Natural killer cell (primary cell): ENCODE measurements around the gene MCTP2. TPM values are rescaled to one million over a fixed set of nuclear protein-coding genes. Genes with fewer than 3 reads are reported as not detected.

ENCODE experiments used
- ATAC-seq, 3 donors: fragments of 150-1000 bp in 2 of 3; fragments of 200-7000 bp in 1 of 3; cut with Tn5 transposase; 1 replicate in 1 of 3; 2 replicates in 2 of 3; pipeline ENCODE4 v1.10.0; 2021; ENCODE audit warnings: mild to moderate bottlenecking in 2 of 3, moderate library complexity in 2 of 3
- DNase-seq, 2 donors: peaks; one replicate each; pipeline versions ENCODE4 v3.0.0 to v3.0.0-alpha.2; 2013 to 2021; ENCODE audit warnings: mixed read lengths in 1 of 2
- H3K27ac ChIP-seq: one replicate; pipeline ENCODE4 v1.5.1; 2013; ENCODE audit warnings: mild to moderate bottlenecking, low read length
- H3K27me3 ChIP-seq: one replicate; pipeline ENCODE4 v1.6.1; 2013; ENCODE audit warnings: low read length; ENCODE audit not compliant: control insufficient read depth, insufficient read depth
- H3K36me3 ChIP-seq: one replicate; pipeline ENCODE4 v1.6.1; 2013; ENCODE audit warnings: low read length; ENCODE audit not compliant: control insufficient read depth, insufficient read depth
- H3K4me1 ChIP-seq: one replicate; pipeline ENCODE4 v1.6.1; 2013; ENCODE audit warnings: low read length; ENCODE audit not compliant: control insufficient read depth, insufficient read depth
- H3K4me3 ChIP-seq: one replicate; pipeline ENCODE4 v1.5.1; 2013; ENCODE audit warnings: low read length
- H3K9me3 ChIP-seq: one replicate; pipeline ENCODE4 v1.6.1; 2013; ENCODE audit warnings: low read length; ENCODE audit not compliant: control insufficient read depth, insufficient read depth
- H3K27ac Mint-ChIP-seq, 2 donors: one replicate each; pipeline ENCODE4 v1.8.0; 2022; ENCODE audit warnings: mild to moderate bottlenecking in 2 of 2, mixed read lengths in 2 of 2, moderate library complexity in 1 of 2
- H3K27me3 Mint-ChIP-seq, 2 donors: one replicate each; pipeline ENCODE4 v1.8.0; 2022; ENCODE audit warnings: low read depth in 2 of 2, mixed read lengths in 2 of 2
- H3K36me3 Mint-ChIP-seq: one replicate; pipeline ENCODE4 v1.8.0; 2022; ENCODE audit warnings: mixed read lengths
- H3K4me1 Mint-ChIP-seq, 2 donors: one replicate each; pipeline ENCODE4 v1.8.0; 2022; ENCODE audit warnings: mixed read lengths in 2 of 2
- H3K4me3 Mint-ChIP-seq: one replicate; pipeline ENCODE4 v1.8.0; 2022; ENCODE audit warnings: mild to moderate bottlenecking, moderate library complexity, mixed read lengths
- H3K9me3 Mint-ChIP-seq, 2 donors: one replicate each; pipeline ENCODE4 v1.8.0; 2022; ENCODE audit warnings: mixed read lengths in 2 of 2
- CTCF ChIP-seq: fragments of 200-600 bp; IDR thresholded peaks from one replicate; pipeline ENCODE4 v1.8.0; 2022; ENCODE audit warnings: antibody characterized with exemption
- WGBS: methylation state at CpG from one replicate; pipeline ENCODE4 v1.1.7; 2013; ENCODE audit warnings: missing lambda C conversion rate; ENCODE audit not compliant: insufficient coverage; 5-methylcytosine and 5-hydroxymethylcytosine counted together
- intact Hi-C: fragments of 100-400 bp; cut with micrococcal nuclease; formaldehyde crosslinking; loops from one replicate; pipeline ENCODE4 v1.14.2; 2022
- total RNA-seq, 4 donors: library from RNA; stranded (reverse); fragments of 120-200 nt in 1 of 4; gene quantifications; one replicate each; pipeline versions ENCODE4 v1.2.3 to v1.2.4, GENCODE V29; 2013 to 2022

Gene MCTP2
- total RNA-seq, 3 donors from 2014 or later (not counting 1 experiment from before 2014, with no cell fraction given), result 235 to 312 (median 261) TPM

GRCh38 chr15:94258246-94258645 lies 26.9 kb downstream of the MCTP2 start:
- Mint-ChIP-seq H3K27ac (peak overlapping the region in 1 of 2 donors; percentile 96), H3K4me1 (peaks cover 84 to 85% of the 10 kb centered on the region in 2 donors), H3K4me3 (peak overlapping the region; percentile 25), H3K27me3 (no peaks in the 10 kb centered on the region), H3K9me3 (peaks cover 0 to 2% of the 10 kb centered on the region in 2 donors), H3K36me3 (no peaks in the 10 kb centered on the region)
- intact Hi-C loops, result no loop called here
- WGBS, result no CpG with 5 or more reads among the region's 2 CpGs
- Histone ChIP-seq H3K9me3 (no peaks in the 10 kb centered on the region), H3K27me3 (no peaks in the 10 kb centered on the region), H3K36me3 (no peaks in the 10 kb centered on the region), H3K4me3 (no peak overlapping the region), H3K27ac (peak overlapping the region; percentile 32), H3K4me1 (peaks cover 39% of the 10 kb centered on the region)
- no peak for DNase-seq
- TF ChIP-seq CTCF, result no peak
- ATAC-seq, result no peak

DNA sequence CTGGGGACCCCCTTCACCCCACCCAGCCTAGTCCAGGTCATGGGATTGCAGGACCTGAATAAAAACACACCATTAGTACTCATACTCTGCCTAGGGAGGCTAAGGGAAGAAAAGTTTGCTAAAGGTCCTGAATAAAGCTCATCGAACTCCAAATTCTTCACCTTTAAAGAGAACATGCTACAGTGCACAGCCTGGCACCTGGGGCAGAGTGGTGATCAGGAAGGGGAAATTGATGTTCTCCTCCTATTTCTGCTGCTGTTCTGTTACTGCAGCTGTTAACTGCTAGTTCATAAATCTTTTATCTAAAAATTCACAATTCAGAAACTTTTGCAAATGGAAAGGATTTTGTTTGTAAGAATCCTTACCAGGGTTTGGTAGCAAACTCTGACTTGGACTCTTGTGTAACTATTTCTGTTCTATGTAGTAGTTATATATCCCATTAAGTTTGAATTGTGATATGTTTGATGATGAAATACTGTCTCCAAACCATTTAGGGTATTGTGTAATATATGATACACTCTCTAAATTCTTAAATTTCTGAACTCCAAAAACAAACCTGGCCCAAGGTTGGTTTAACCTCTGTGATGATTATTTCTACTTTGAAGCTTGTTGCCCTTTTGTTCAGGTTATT lies 27.9 kb downstream of the MCTP2 start:
- intact Hi-C loops, result no loop called here
- TF ChIP-seq CTCF, result no peak
- WGBS, result 60% methylated on average over 1 of the region's 1 CpG
- Mint-ChIP-seq H3K4me1 (peaks cover 84 to 85% of the 10 kb centered on the region in 2 donors), H3K27me3 (no peaks in the 10 kb centered on the region), H3K36me3 (no peaks in the 10 kb centered on the region), H3K4me3 (peak overlapping the region; percentile 56), H3K9me3 (no peaks in the 10 kb centered on the region), H3K27ac (peak overlapping the region in 1 of 2 donors; percentile 96)
- Histone ChIP-seq H3K9me3 (no peaks in the 10 kb centered on the region), H3K4me1 (peaks cover 44% of the 10 kb centered on the region), H3K27me3 (no peaks in the 10 kb centered on the region), H3K27ac (peak overlapping the region; percentile 49), H3K36me3 (no peaks in the 10 kb centered on the region), H3K4me3 (no peak overlapping the region)
- DNase-seq (no peak), ATAC-seq (no peak)

GRCh38 chr15:94259863-94260262 lies 28.5 kb downstream of the MCTP2 start:
- intact Hi-C loops, result no loop called here
- Mint-ChIP-seq H3K27me3 (no peaks in the 10 kb centered on the region), H3K9me3 (no peaks in the 10 kb centered on the region), H3K4me1 (peaks cover 84 to 85% of the 10 kb centered on the region in 2 donors), H3K4me3 (peak overlapping the region; percentile 21), H3K27ac (peak overlapping the region in 1 of 2 donors; percentile 96), H3K36me3 (no peaks in the 10 kb centered on the region)
- ATAC-seq (no peak), DNase-seq (no peak)
- no peak for TF ChIP-seq CTCF
- H3K27ac ChIP-seq, result peak overlapping the region; percentile 41
- WGBS, result 74% methylated on average over 3 of the region's 3 CpGs
- H3K4me3 ChIP-seq, result no peak overlapping the region
- H3K4me1 ChIP-seq, result peaks cover 47% of the 10 kb centered on the region
- no peaks in the 10 kb centered on the region for H3K36me3 ChIP-seq
- no peaks in the 10 kb centered on the region for H3K9me3 ChIP-seq
- H3K27me3 ChIP-seq, result no peaks in the 10 kb centered on the region

DNA sequence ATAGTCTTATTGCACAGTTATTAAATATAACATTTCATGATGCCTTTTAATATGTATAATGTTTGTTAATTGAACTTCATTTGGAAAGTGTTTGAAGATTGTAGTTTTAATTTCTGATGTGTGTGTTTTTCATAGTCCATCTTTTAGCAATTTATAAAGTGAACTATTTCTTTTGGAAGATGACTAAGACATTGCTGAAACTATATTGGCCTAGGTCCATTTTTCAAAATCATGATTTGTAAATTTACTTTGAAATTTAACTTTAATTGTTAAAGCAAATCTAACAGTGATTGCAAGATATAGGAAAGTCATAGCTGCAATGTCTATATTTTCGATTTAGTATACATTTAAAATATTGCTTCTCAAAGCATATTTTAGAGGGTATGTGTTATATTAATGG lies 30.8 kb downstream of the MCTP2 start:
- Mint-ChIP-seq H3K27ac (peak overlapping the region in 1 of 2 donors; percentile 96), H3K36me3 (no peaks in the 10 kb centered on the region), H3K27me3 (no peaks in the 10 kb centered on the region), H3K9me3 (no peaks in the 10 kb centered on the region), H3K4me3 (no peak overlapping the region), H3K4me1 (peaks cover 81 to 83% of the 10 kb centered on the region in 2 donors)
- H3K4me1 ChIP-seq, result peaks cover 55% of the 10 kb centered on the region
- no peak overlapping the region for H3K4me3 ChIP-seq
- intact Hi-C loops, result loop anchor here (2.0 kb wide), 2 partner anchors 31 to 43 kb away; partner anchors contain the start of gene MCTP2
- no peaks in the 10 kb centered on the region for H3K36me3 ChIP-seq
- TF ChIP-seq CTCF, result no peak
- no peak for ATAC-seq
- no peaks in the 10 kb centered on the region for H3K27me3 ChIP-seq
- no CpG with 5 or more reads among the region's 1 CpG for WGBS
- H3K9me3 ChIP-seq, result no peaks in the 10 kb centered on the region
- no peak overlapping the region for H3K27ac ChIP-seq
- no peak for DNase-seq
